ENCODE data around the gene RTKN2.
"Not testable (repeated sequence)": the region's sequence is repeated elsewhere in the genome, so short reads cannot be mapped to it uniquely, and the experiment has no call there.

Gene RTKN2, protein sequence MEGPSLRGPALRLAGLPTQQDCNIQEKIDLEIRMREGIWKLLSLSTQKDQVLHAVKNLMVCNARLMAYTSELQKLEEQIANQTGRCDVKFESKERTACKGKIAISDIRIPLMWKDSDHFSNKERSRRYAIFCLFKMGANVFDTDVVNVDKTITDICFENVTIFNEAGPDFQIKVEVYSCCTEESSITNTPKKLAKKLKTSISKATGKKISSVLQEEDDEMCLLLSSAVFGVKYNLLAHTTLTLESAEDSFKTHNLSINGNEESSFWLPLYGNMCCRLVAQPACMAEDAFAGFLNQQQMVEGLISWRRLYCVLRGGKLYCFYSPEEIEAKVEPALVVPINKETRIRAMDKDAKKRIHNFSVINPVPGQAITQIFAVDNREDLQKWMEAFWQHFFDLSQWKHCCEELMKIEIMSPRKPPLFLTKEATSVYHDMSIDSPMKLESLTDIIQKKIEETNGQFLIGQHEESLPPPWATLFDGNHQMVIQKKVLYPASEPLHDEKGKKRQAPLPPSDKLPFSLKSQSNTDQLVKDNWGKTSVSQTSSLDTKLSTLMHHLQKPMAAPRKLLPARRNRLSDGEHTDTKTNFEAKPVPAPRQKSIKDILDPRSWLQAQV

DNA sequence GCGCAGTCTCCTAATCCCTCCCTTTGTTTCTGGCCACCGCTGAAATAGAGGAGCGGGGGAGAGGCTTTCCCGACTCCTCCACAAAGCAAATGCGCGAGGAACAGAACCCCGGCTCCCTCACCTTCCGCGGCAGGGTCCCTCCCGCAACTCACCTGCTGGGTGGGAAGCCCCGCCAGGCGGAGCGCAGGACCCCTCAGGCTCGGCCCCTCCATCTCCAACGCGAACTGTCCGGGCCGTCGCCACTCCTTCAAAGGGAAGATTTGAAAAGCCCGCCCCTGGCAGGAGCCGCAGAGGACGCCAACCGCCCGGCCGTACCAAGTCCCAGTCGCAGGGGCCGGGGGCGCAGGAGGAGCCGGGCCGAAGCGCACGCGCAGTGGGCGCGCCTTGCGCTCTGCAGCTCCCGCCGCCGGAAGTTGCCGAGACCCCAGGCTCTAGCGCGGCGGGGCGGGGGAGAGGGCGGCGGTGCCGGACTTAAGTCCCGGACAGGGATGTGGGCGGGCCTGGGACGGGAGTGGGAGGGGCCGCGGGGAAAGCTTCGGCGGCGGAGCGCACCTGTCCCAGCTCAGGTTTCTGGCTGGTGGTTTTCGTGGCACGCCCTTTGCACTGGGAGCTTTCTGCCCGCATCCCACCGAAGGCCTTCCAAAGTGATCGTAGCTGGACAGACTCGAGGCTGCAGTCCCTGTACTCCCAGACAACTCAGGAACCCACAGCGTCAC, at the start of gene RTKN2:
TSS of gene RTKN2 (minus strand) at position 446 of the 716 bp plus-strand sequence. CDS start at position 212, 234 bp downstream.
- DNase-seq: peak; percentile 57

DNA sequence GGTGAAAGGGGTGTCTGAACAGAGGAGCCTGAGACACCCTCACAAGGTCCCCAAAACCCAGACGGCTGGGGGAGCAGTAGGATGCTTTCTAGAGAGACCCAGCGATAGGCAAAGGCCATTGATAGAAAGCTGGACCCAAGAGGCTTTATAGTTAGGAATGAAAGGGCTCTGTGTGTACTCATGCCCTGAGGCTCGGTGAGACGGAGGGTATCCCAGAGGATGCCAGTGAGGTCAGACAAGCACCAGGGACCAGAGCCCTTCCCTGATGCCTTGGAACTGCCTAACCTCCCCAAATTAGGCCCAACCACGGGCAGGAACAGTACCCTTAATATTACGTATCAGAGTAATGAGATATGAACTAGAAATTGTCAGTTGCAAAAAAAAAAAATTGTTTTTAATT, 48.6 kb upstream of the RTKN2 start:
- no peak for DNase-seq

DNA sequence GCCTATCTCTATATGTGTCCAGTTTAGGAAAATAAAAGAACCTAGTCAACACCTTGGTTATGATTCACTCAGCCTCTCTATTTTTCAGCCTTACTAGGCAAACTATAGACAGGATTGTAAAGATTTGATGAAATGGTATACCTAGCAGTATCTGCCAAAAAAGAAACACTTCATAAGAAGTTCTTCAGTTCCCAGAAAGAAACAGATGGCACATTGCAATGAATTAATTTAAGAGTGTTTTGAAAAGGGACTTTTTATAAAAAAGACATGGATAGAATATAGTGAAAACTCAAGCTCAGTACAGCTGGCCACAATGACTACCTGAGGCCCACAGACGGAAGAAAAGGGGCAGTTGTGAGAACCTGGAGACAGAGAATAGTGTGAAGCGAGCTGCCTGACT, 40.6 kb upstream of the RTKN2 start:
- no peak for DNase-seq

DNA sequence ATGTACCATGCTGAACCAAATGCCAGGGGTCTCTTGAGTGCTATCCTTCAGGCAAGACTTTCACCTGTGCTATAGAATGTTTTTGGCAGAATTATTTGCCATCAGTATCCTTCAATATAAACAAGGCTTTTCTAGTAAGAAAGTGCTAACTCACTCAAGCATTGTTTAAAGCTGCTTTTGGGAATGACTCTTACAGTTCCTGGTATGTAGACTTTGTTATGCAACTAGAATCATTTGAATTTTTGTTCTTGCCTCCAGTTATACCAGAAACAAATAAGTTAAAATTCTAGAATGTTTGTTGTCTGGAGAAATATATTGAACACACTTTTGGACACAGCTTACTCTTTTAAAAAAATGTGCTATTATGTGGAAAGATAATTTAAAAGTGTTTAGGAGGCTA, 39.5 kb upstream of the RTKN2 start:
- no peak for DNase-seq

DNA sequence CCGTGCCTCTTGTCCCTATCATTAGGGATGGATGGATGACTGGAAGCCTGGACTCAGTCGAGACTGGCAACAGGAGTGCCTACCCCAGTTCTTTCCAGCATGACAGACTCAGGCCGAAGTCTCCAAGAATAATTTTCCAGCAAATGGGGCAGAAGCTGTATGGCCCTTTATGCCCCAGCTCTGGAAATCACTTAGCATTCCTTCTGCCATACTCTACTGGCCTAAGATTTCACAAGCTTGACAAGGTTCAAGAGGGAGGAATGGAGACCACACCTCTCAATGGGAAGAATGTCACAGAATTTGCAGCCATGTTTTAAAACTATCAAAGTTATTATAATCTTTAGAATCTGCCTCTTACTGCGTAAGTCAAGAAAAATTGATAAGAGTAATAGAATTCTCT, 39.0 kb upstream of the RTKN2 start:
- no peak for DNase-seq

DNA sequence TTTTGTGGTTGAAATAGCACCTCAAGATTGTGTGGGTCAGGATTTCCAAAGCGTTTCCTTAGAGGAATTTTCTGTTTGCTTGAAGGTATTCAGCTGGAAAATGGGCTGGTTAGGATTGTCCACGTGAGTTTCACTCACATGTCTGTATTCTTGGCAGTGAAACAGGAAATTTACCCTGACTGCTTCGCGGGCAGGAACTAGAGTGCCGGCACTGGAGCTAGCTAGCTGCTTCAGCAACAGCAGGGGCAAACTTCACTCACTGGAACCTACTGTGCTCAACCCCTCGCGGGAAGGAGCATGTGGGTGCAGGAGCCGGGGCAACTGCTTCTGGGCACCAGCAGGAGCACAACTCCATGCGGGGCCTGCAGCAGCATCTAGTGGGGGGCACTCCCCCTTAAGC, 38.0 kb upstream of the RTKN2 start:
- no peak for DNase-seq

DNA sequence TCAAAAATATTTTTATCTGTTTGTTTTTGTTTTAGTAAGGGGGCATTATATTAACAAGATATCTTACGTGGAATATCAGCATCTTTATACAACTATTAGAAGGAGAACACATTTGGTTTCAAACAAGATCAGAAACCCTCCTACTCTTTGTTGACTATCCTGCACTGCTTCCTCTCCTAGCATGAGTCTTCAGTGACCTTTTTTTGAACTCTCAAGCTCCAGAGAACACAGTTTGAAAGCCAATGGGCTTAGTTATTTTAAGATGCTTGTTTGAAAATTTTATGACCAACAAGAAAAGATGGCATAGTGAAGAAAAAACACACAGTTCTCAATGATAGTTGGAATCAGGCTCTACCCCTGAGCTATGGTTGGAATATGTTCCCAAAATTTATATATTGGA, 37.2 kb upstream of the RTKN2 start:
- DNase-seq: no peak

DNA sequence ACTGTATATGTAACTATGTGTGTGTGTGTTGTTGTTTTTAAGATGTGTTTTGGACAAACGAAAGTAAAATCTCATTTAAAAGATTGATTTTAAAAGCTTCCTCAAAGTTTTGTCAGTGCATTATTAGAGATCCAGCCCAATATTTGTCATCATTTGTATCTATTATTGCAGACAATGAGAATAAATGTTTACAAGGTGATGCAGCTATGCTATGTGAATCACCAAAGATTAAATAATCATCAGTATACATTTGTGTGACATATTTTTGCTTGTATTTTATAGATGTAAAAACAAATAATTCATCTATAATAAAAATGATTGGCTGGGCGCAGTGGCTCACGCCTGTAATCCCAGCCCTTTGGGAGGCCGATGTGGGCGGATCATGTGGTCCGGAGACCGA, 35.3 kb upstream of the RTKN2 start:
- no peak for DNase-seq

DNA sequence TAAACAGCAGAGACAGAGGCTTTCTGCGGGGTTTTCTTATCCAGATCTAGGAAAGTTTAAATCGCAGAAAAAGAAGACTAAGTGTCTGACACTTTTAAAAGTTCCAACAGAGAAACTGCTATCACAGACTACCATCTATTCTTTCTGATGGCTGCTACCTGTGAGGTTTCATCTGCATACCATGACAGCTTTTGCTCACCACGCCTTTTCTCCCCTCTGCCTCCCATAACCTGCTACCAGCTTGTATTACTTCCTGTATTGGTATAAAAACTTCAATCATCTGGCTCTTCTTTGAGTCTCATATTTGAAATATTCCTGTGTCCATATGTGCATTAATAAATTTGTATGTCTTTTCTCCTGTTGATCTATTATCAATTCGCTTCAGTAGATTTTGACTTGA, 34.1 kb upstream of the RTKN2 start:
- DNase-seq: no peak

DNA sequence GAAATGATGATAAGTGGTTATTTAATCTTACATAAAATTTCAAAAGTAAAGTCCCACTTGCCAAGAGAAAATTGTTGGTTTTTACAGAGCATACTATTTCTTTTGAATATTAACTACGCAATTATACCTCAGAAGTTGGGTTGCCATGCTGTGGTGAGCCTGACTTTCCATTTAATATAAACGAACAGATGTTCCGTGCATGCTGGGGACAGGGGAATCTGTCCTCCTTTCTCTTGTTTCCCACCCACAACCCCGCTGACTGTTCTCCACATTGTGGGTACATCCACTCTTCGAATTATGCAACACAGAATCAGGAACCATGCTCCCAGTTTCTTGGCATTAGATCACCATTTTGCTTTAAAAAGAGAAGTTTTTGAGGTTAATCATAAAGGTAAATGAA, 29.2 kb upstream of the RTKN2 start:
- no peak for DNase-seq

DNA sequence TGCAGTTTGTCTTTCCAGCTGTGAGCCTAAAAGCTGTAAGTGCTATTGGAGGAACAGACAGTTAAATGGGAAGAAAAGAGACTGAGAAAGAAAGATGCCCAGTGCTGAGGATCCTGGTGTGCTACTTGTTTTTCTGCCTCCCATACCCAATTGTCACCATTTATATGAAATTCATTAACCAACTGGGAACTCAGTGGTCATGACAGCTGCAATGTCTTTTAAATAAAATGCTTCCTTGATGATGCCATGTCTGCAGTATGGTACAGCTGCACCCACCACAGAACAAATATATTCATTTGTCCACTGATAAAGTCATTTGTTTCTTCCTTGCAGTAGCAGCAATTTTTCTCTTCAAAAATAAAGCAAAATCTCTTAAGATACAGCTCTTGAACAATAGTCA, 15.6 kb upstream of the RTKN2 start:
- no peak for DNase-seq

DNA sequence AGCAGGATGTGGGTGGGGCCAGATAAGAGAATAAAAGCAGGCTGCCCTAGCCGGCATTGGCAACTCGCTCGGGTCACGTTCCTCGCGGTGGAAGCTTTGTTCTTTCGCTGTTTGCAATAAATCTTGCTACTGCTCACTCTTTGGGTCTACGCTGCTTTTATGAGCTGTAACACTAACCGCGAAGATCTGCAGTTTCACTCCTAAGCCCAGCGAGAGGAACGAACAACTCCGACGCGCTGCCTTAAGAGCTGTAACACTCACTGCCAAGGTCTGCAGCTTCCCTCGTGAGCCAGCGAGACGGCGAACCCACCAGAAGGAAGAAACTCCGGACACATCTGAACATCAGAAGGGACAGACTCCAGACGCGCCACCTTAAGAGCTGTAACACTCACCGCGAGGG, 12.7 kb upstream of the RTKN2 start:
- not testable (repeated sequence) for DNase-seq

DNA sequence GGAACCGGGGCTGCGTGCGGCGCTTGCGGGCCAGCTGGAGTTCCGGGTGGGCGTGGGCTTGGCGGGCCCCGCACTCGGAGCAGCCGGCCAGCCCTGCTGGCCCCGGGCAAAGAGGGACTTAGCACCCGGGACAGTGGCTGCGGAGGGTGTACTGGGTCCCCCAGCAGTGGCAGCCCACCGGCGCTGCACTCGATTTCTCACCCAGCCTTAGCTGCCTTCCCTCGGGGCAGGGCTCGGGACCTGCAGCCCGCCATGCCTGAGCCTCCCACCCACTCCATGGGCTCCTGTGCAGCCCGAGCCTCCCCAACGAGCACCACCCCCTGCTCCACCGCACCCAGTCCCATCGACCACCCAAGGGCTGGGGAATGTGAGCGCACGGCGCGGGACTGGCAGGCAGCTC, 11.7 kb upstream of the RTKN2 start:
- not testable (repeated sequence) for DNase-seq

DNA sequence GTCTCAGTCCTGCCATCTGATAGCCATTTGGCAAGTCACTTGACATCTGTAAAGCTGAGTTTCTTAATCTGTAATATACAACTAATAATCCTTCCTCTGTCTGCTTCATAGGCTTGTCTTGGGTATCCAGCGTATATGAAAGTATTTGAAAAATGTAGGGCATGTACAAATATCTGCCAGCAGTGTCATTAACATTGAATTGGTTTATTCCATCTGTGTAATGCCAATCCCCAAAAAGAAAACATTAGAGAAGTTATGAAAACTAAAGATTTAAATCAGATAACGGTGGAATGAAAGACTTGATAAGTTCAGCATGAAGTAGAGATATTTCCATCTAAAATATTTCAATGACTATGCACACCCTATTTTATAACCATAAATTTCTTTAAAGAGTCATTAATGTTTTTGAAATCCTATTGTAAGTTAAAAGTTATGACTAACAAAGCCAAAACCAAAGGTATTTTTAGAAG, 9.8 kb upstream of the RTKN2 start:
- no peak for DNase-seq

DNA sequence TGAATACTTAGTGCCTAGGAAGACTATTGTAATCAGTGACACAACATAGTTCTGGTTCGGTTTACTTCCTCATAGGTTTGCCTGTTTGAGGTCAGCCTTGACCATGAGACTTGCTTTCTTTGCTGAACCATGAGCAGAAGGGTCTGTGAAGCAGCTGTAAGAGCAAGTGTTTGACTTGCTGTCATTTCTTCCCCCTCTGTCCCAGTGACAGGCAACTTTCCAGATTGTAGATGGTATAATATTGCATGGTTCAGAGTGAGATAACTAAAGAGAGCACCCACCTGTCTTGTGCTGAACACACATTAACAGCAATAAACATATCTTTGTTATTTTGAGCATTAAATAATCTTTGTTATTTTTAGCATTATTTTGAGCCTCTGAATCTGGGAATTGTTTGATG, 9.3 kb upstream of the RTKN2 start:
- no peak for DNase-seq

DNA sequence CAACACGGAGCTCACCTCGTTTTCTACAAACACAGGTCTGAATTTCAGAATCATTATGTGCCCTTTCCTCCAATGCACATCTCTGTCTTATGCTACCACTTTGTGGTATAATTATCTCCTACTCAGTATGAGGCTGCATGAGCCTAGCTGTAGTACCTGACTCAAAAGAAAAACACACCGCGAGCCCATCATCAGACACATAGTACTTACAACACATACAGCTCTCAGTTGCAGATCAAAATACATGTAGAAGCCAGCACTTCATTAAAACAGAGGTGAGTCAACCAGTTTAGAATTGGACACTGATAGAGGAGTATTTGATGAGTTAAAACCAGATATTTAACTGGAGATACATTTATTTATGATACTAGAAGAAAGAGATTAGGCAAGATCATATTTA, 1.4 kb upstream of the RTKN2 start:
- DNase-seq: no peak

DNA sequence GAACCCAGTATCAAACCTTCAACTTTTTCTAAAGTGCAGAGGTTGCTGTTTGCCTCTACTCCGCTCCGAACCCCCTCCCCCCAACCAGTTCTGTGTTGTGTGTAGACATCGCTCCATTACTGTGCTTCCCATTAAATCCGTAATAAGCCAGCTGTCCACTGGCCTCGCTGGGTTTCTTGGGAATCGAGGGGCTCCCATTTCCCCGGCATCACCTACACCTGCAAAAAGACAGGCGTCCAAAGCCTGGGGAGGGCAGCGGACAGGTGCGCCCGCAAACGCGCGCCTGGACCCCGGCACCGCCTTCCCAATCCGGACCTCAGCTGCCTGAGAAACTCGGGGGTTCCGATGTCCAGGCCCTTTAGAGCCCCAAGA, 631 bp downstream of the RTKN2 start:
- no peak for DNase-seq

DNA sequence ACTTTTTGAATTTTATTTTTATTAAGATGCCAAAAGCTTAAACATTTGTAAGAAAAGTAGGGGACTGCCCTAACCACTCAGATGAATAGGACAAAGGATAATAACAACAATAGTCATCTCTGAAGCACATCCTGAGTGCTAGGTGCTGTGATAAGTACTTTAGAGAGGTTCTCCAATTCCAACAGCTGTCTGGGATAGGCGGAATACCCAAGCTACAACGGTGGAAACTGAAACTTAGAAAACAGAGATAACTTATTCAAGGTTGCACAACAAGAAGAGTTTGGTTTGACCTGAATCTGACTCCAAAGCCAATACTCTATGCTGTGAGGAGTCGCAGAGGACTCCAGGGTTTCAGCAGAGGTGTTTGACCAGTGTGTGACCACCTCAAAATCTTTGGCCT, 2.0 kb downstream of the RTKN2 start:
- DNase-seq: no peak

DNA sequence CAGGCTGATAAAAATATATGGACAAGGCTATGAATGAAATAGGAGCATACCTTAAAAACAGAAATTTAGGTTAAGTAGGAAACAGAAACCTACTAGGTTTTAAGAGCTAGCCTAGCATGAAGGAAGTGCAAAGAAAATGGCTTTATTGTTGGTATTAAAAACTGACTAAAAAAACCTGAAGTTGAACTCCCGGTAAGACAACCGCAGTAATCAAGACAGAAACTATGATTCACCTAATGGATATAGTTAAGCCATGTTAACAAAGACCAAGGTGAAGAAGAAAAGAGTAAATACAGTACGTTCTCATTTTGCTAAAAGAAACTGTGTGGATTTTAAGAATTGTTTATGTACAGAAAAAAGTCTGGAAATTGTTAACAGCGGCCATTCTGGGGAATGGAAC, 2.5 kb downstream of the RTKN2 start:
- no peak for DNase-seq

DNA sequence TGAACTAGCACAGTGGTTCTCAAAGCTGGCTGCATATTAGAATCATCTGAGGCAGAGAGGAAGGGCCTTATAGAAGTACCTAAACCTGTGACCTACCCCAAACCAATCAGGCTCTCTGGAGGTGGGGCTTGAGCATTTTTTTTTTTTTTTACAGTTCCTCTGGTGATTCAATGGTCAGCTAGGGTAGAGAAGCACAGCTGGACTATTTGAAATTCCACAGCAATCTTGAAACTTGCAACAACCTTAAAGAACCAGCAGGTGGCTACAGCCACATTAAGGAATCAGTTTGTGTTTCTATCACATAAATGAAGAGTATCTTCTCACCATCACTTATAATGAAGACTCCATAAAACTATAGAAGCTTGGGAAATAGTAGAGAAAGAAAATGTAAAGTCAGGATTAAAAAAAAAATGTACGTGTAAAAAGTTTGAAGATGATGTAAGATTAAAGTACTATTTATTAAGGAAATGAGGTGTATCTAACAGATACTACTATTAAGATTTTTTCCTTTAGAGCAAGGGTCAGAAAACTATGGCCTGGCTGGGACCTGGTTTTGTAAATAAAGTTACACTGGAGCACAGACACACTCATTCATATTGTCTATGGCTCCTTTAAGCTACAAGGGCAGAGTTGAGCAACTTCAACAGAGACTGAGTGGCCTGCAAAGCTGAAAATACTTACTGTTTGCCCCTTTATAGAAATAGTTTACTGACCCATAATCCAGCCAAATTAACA, 3.8 kb downstream of the RTKN2 start:
- DNase-seq: no peak

DNA sequence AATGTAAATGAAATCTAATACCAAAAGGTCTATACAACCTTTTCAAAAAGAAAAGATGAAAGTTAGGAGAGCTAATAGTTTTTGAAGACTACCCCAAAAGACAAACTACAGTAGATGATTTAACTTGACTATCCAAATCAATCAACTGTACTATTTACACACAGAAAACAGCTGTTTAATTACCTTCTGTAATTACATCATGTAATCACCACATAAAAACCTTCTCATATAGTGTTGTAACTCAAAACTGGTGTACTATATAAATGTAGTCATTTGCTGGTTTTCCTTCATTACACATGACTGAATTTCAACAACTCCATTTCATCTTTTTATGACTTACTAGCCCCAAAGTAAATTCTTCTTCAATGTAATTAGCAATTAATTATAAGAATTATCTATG, 4.5 kb downstream of the RTKN2 start:
- DNase-seq: no peak

DNA sequence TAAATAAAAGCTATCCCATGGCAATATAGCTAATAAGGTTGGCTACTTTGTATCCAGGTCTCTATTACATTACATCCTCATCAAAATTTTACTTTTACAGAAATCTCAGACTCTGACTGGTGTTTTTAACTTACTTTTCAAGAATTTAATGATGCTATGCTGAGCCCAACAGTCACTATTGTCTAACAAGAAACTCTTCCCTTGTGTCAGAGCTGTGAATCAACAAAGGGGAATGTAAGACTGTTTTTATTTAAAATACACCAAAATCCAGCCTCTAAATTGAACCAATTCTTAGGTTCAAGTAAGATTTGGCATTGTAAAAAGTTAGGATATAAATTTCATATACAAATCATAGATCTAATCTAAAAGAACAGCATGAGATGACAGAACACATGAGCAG, 7.0 kb downstream of the RTKN2 start:
- DNase-seq: no peak

DNA sequence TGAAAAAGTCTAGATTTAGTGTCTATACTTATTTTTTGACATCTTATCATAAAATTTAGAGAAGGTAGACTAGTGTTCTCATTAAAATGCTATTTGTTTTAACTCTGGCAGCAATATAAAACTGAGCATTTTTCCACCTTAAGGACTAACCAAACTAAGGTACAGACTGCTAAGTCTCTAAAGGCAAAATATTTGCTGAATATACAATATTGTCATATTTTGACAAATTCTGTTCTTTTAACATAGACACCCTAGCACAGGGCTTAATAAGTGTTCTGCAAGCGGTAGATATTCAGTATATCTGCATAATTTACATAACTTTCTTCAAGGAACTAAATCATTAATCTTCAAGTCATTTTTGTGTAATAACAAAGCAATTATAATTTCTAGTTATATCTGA, 8.6 kb downstream of the RTKN2 start:
- no peak for DNase-seq

All from GDM1 (cell line).